ENCODE data around the gene MRPS18C.

The MRPS18C gene

GRCh38 chr4:83417566-83417965 is 38.3 kb upstream of the MRPS18C start:
- no peak for TF ChIP-seq EZH2 (optimal IDR thresholded peaks at IDR 0.05; ENCODE audit: low read depth, low read length)
- no peak for TF ChIP-seq EZH2phosphoT487 (IDR thresholded peaks at IDR 0.05; ENCODE audit: low read length)
- no peak for TF ChIP-seq CTCF (IDR thresholded peaks at IDR 0.05; ENCODE audit: low read length)
- H3K9me3 ChIP-seq (replicated peaks; ENCODE audit: insufficient read depth, low read length), result no peaks in the 10 kb centered on the region
- no peaks in the 10 kb centered on the region for H4K20me1 ChIP-seq (ENCODE audit: insufficient read depth, low read length)
- no peaks in the 10 kb centered on the region for H3K27me3 ChIP-seq (replicated peaks; ENCODE audit: insufficient read depth, low read length)
- H3K9me2 ChIP-seq (replicated peaks; ENCODE audit: insufficient read depth, low read length), result no peaks in the 10 kb centered on the region
- H3K4me2 ChIP-seq (ENCODE audit: low read depth, low read length), result no peak overlapping the region
- H3K9ac ChIP-seq (ENCODE audit: low read length), result no peak overlapping the region
- H3F3A ChIP-seq (ENCODE audit: insufficient read depth, low read length), result no peaks in the 10 kb centered on the region
- no peak overlapping the region for H3K27ac ChIP-seq (ENCODE audit: low read length)
- H3K4me3 ChIP-seq (ENCODE audit: low read length), result no peak overlapping the region
- H3K36me3 ChIP-seq (replicated peaks; ENCODE audit: insufficient read depth, low read length), result no peaks in the 10 kb centered on the region; the same call in 1 of the 2 replicates
- no peak for DNase-seq
- no peak overlapping the region for H2AFZ ChIP-seq (ENCODE audit: low read length)
- H3K4me1 ChIP-seq (ENCODE audit: low read length), result no peaks in the 10 kb centered on the region
- H3K79me2 ChIP-seq (ENCODE audit: low read length), result no peaks in the 10 kb centered on the region

- Histone ChIP-seq H3K9me3 (replicated peaks; ENCODE audit: insufficient read depth, low read length) (no peaks in the 10 kb centered on the region), H3K4me3 (ENCODE audit: low read length) (no peak overlapping the region), H3K79me2 (ENCODE audit: low read length) (no peaks in the 10 kb centered on the region), H3K9ac (ENCODE audit: low read length) (no peak overlapping the region), H3K36me3 (replicated peaks; ENCODE audit: insufficient read depth, low read length) (no peaks in the 10 kb centered on the region; the same call in 1 of the 2 replicates), H3K4me1 (ENCODE audit: low read length) (no peaks in the 10 kb centered on the region), H3K27me3 (replicated peaks; ENCODE audit: insufficient read depth, low read length) (no peaks in the 10 kb centered on the region), H3F3A (ENCODE audit: insufficient read depth, low read length) (no peaks in the 10 kb centered on the region), H4K20me1 (ENCODE audit: insufficient read depth, low read length) (no peaks in the 10 kb centered on the region), H3K4me2 (ENCODE audit: low read depth, low read length) (no peak overlapping the region), H2AFZ (ENCODE audit: low read length) (no peak overlapping the region), H3K9me2 (replicated peaks; ENCODE audit: insufficient read depth, low read length) (no peaks in the 10 kb centered on the region), H3K27ac (ENCODE audit: low read length) (no peak overlapping the region)
- TF ChIP-seq EZH2phosphoT487 (IDR thresholded peaks at IDR 0.05; ENCODE audit: low read length) (no peak), EZH2 (optimal IDR thresholded peaks at IDR 0.05; ENCODE audit: low read depth, low read length) (no peak), CTCF (IDR thresholded peaks at IDR 0.05; ENCODE audit: low read length) (no peak)
- DNase-seq, result no peak
These were observed 37.6 kb upstream of the MRPS18C start for GRCh38 chr4:83418211-83418610.

GRCh38 chr4:83431200-83431599 is 24.7 kb upstream of the MRPS18C start:
- no peaks in the 10 kb centered on the region for H4K20me1 ChIP-seq (ENCODE audit: insufficient read depth, low read length)
- H3K4me1 ChIP-seq (ENCODE audit: low read length), result no peaks in the 10 kb centered on the region
- H3K9ac ChIP-seq (ENCODE audit: low read length), result no peak overlapping the region
- no peaks in the 10 kb centered on the region for H3K27me3 ChIP-seq (replicated peaks; ENCODE audit: insufficient read depth, low read length)
- no peak for TF ChIP-seq EZH2phosphoT487 (IDR thresholded peaks at IDR 0.05; ENCODE audit: low read length)
- TF ChIP-seq CTCF (IDR thresholded peaks at IDR 0.05; ENCODE audit: low read length), result no peak
- no peak for TF ChIP-seq EZH2 (optimal IDR thresholded peaks at IDR 0.05; ENCODE audit: low read depth, low read length)
- H3K79me2 ChIP-seq (ENCODE audit: low read length), result no peaks in the 10 kb centered on the region
- H3K4me2 ChIP-seq (ENCODE audit: low read depth, low read length), result no peak overlapping the region
- no peaks in the 10 kb centered on the region for H3K9me3 ChIP-seq (replicated peaks; ENCODE audit: insufficient read depth, low read length)
- DNase-seq, result no peak
- no peaks in the 10 kb centered on the region for H3F3A ChIP-seq (ENCODE audit: insufficient read depth, low read length)
- H3K9me2 ChIP-seq (replicated peaks; ENCODE audit: insufficient read depth, low read length), result no peaks in the 10 kb centered on the region
- H3K27ac ChIP-seq (ENCODE audit: low read length), result no peak overlapping the region
- H3K36me3 ChIP-seq (replicated peaks; ENCODE audit: insufficient read depth, low read length), result no peaks in the 10 kb centered on the region; the same call in 1 of the 2 replicates
- no peak overlapping the region for H3K4me3 ChIP-seq (ENCODE audit: low read length)
- no peak overlapping the region for H2AFZ ChIP-seq (ENCODE audit: low read length)

Measured in MM.1S (cell line).